SJSA1 (cell line): ENCODE data around the gene RYR2. TPM values are rescaled to one million over a fixed set of nuclear protein-coding genes. Genes with fewer than 3 reads are reported as not detected.

ENCODE experiments used
- DNase-seq, 2 experiments: peaks; one replicate each; pipeline ENCODE4 v3.0.0-alpha.2; 2015 to 2020; ENCODE audit warnings: low spot score in 2 of 2, low read depth in 1 of 2
- H3K27ac ChIP-seq: fragments of 250-450 bp; sonication (Bioruptor Pico); 2 replicates; pipeline ENCODE4 v1.5.1; 2020; ENCODE audit warnings: mild to moderate bottlenecking, moderate library complexity
- H3K27me3 ChIP-seq: fragments of 250-450 bp; sonication (Bioruptor Pico); replicated peaks from 2 replicates; pipeline ENCODE4 v1.5.1; 2020; ENCODE audit warnings: mild to moderate bottlenecking, moderate library complexity
- H3K36me3 ChIP-seq: fragments of 250-450 bp; sonication (Bioruptor Pico); 2 replicates; pipeline ENCODE4 v1.5.1; 2020; ENCODE audit warnings: mild to moderate bottlenecking
- H3K4me1 ChIP-seq: fragments of 250-450 bp; sonication (Bioruptor Pico); replicated peaks from 2 replicates; pipeline ENCODE4 v1.6.1; 2021; ENCODE audit warnings: mild to moderate bottlenecking
- H3K4me3 ChIP-seq: fragments of 250-450 bp; sonication (Bioruptor Pico); 2 replicates; pipeline ENCODE4 v1.5.1; 2020; ENCODE audit warnings: mild to moderate bottlenecking
- H3K9me3 ChIP-seq: fragments of 250-450 bp; sonication (Bioruptor Pico); replicated peaks from 2 replicates; pipeline ENCODE4 v1.5.1; 2020; ENCODE audit warnings: mild to moderate bottlenecking
- total RNA-seq: library from RNA; depleted of rRNA; stranded (reverse); fragments of >200 nt; shearing (Covaris generic); gene quantifications from 2 replicates; pipeline ENCODE4 v1.2.3, GENCODE V29; 2014

Gene RYR2
- total RNA-seq, 1 experiment from 2014 or later, result not detected

DNA sequence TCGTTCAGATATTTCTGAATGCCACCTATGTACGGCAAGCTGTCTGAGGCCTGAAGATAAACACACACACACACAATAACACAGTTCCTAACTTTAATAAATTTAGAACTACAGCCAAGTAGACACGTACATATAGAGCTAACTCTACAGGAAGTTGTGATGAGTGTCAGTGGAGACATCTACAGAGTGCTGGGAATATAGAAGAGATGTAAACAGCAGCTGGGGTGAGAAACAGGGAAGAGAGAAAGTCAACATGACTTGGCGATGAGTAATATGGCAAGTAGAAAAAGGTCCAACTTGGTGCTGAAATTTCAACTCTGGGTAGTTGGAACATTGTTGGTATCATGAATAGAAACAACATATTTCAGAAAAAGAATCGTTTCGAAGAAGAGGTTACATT lies 642.3 kb downstream of the RYR2 start:
- Histone ChIP-seq H3K9me3 (no peaks in the 10 kb centered on the region), H3K4me3 (no peak overlapping the region), H3K36me3 (no peaks in the 10 kb centered on the region), H3K4me1 (peaks cover 19% of the 10 kb centered on the region), H3K27ac (no peak overlapping the region; the same call in 1 of the 2 replicates), H3K27me3 (no peaks in the 10 kb centered on the region)
- peak in 1 of 2 experiments; percentile 34 for DNase-seq

DNA sequence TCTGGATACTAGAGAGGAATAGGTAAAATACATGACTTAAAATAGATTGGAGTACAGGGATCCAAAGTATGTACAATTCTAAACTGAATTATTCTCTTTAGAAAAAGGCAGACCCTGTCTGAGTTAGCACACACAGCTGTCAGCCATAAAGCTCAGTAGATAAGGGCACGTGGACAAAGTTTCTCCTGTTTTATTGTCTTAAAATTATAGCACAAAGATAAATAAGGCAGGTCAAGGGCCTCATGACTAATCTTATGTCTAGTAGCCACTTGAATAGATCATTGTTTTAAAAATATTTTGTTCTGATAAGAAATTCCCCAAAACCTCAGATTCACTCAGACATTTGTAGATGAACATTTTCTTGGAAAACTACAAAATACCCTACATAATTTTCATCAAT lies 643.6 kb downstream of the RYR2 start:
- no peaks in the 10 kb centered on the region for H3K27me3 ChIP-seq
- no peaks in the 10 kb centered on the region for H3K36me3 ChIP-seq
- H3K9me3 ChIP-seq, result no peaks in the 10 kb centered on the region
- H3K4me1 ChIP-seq, result peaks cover 19% of the 10 kb centered on the region
- H3K4me3 ChIP-seq, result no peak overlapping the region
- no peak overlapping the region for H3K27ac ChIP-seq
- peak in 1 of 2 experiments; percentile 14 for DNase-seq

DNA sequence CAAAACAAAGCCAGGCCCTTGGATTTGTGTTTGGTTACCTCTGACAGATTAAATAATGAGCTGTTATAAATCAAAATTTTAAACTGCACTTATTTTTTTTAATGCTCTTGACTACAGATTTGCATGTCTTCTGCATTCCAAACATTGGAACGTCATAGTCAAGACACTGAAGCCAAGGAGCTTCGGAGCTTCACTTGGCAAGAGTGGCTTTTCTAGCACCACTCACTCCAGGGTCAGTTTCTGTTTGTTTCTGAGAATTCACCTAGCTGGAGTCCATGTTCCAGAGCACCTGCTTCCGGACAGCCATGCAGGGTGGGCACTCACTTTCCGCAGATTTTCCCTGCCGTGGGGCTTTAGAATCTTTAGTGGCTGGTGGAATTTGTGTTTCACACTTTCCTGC lies 645.8 kb downstream of the RYR2 start:
- Histone ChIP-seq H3K4me1 (peaks cover 19% of the 10 kb centered on the region), H3K4me3 (no peak overlapping the region), H3K36me3 (no peaks in the 10 kb centered on the region), H3K9me3 (no peaks in the 10 kb centered on the region; the same call in 1 of the 2 replicates), H3K27ac (no peak overlapping the region), H3K27me3 (no peaks in the 10 kb centered on the region)
- DNase-seq, result no peak

DNA sequence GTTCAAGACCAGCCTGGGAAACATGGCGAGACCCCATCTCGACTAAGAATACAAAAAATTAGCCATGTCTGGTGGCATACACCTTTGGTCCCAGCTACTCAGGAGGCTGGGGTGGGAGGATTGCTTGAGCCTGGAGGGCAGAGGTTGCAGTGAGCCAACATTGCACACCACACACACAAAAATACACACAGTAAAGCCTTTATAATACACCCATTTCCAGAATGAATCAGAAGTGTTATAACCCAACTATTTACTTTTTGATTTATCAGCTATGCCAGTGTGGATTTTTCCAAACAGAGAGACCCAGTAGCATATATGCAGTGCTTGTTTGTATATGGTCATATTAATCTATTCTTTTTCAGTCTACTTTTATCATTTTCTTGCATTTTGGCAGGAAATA lies 648.7 kb downstream of the RYR2 start:
- no peaks in the 10 kb centered on the region for H3K27me3 ChIP-seq
- no peaks in the 10 kb centered on the region; the same call in 1 of the 2 replicates for H3K9me3 ChIP-seq
- H3K4me1 ChIP-seq, result peaks cover 4% of the 10 kb centered on the region
- DNase-seq, result no peak
- no peaks in the 10 kb centered on the region for H3K36me3 ChIP-seq
- H3K4me3 ChIP-seq, result no peak overlapping the region
- H3K27ac ChIP-seq, result no peak overlapping the region

DNA sequence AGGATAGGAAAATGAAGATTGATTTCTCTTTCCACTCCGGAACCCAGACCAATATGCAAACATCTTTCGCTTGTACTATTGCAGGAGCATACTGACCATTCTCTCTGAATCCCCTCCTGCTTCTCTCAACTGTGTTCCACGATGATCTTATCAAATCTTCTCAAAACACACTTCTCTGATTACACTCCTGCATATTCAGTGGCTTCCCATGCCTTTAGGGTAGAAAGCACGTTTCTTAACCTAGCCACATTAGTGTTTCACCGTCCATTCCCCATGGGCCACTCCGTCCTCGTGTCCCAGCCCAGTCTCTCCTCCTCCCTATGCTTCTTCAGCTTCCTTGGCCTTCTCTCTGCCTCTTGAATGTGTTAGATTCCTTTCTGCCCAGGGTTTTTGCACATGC lies 650.3 kb downstream of the RYR2 start:
- H3K4me3 ChIP-seq, result no peak overlapping the region
- no peak for DNase-seq
- H3K9me3 ChIP-seq, result no peaks in the 10 kb centered on the region; the same call in 1 of the 2 replicates

DNA sequence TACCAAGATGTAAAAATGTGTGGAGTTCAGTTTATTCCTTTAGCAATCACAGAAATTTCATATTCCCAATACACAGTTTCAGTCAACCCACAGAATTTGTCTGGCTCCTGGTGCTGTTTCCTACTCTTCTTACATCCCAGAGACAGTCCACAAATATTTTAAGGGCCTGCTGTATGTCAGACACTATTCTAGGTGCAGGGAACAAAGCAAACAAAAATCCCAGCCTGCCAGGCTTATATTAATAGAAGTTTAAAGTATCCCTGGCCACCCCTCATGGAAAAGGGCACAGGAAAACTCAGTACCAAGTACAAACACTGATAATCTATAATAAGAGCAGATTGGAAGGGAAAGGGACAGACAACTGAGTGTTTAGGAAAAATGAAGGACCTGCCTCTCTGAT lies 653.9 kb downstream of the RYR2 start:
- no peak for DNase-seq
- Histone ChIP-seq H3K4me1 (no peaks in the 10 kb centered on the region), H3K4me3 (no peak overlapping the region), H3K27ac (no peak overlapping the region), H3K36me3 (no peaks in the 10 kb centered on the region), H3K9me3 (no peaks in the 10 kb centered on the region; the same call in 1 of the 2 replicates), H3K27me3 (no peaks in the 10 kb centered on the region)

More for the DNA sequence above, 650.3 kb downstream of the RYR2 start:
- no peaks in the 10 kb centered on the region for H3K27me3 ChIP-seq
- H3K36me3 ChIP-seq, result no peaks in the 10 kb centered on the region
- no peaks in the 10 kb centered on the region for H3K4me1 ChIP-seq
- no peak overlapping the region for H3K27ac ChIP-seq

DNA sequence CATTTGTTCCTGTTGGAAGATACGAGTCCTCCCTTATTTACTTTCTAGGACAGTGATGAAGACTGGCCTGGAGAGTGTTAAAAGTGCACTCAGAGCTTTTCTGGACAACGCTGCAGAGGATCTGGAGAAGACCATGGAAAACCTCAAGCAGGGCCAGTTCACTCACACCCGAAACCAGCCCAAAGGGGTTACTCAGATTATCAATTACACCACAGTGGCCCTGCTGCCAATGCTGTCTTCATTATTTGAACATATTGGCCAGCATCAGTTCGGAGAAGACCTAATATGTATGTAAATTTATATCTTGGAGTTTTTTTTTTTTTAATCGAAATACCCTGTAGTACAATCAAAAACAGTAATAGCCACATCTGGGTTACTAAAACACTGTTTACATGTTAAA lies 658.2 kb downstream of the RYR2 start:
- no peaks in the 10 kb centered on the region for H3K9me3 ChIP-seq
- no peak for DNase-seq
- H3K4me1 ChIP-seq, result no peaks in the 10 kb centered on the region
- no peaks in the 10 kb centered on the region for H3K27me3 ChIP-seq
- H3K27ac ChIP-seq, result no peak overlapping the region
- H3K4me3 ChIP-seq, result no peak overlapping the region
- no peaks in the 10 kb centered on the region for H3K36me3 ChIP-seq

DNA sequence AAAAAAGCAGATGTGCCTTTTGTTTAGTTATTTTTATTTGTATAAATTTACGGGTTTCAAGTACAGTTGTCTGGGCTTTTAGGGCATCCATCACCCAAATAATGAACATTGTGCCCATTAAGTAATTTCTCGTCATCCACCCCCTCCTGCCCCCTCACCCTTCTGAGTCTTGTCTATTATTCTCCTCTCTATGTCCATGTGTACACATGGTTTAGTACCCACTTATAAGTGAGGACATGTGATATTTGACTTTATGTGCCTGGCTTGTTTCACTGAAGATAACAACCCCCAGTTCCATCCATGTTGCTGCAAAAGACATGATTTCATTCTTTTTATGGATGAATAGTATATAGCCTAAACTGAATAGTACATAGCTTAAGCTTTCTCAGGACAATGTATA lies 659.5 kb downstream of the RYR2 start:
- no peaks in the 10 kb centered on the region for H3K4me1 ChIP-seq
- no peaks in the 10 kb centered on the region for H3K36me3 ChIP-seq
- H3K27ac ChIP-seq, result no peak overlapping the region
- DNase-seq, result no peak
- no peak overlapping the region for H3K4me3 ChIP-seq
- H3K9me3 ChIP-seq, result no peaks in the 10 kb centered on the region
- H3K27me3 ChIP-seq, result no peaks in the 10 kb centered on the region

DNA sequence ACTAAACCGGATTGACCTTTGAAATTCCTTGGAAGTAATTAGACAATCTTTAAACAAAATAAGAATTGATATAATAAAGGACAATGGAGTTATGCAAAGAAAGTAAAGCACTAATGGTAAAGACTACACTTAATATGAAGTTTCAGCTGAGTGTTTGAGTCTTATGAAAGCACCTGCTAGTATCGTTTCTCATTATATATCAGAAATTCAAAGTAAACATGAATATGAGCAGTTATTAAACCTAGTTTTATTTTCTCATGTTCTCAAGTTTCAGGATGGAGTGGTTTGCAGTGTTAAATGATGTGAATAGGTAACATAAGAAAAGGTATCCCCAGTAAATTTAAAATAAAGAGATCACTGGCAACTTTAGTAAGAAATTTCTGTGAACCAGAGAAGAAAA lies 660.2 kb downstream of the RYR2 start:
- H3K9me3 ChIP-seq, result no peaks in the 10 kb centered on the region
- no peak overlapping the region for H3K4me3 ChIP-seq
- H3K36me3 ChIP-seq, result no peaks in the 10 kb centered on the region
- H3K27me3 ChIP-seq, result no peaks in the 10 kb centered on the region
- H3K27ac ChIP-seq, result no peak overlapping the region
- DNase-seq, result no peak
- H3K4me1 ChIP-seq, result no peaks in the 10 kb centered on the region

DNA sequence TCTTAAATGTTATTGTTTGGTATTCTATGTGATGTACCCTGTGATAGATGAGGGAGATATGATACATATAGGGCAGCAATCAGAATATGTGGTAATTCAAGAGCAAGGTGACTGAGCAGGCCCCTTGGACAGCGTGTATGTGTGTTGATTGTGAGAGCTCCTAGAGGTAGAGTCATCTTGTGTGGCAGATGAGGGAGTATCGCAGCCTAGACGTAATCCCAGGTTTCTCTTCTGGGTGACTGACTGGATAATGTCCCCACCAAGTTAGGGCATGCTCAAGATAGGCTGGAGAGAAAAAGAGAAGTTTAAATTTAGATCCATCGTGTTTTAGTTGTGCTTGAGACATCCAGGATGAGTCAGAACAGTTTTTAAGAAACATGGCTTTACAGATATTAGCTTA lies 663.5 kb downstream of the RYR2 start:
- no peak overlapping the region for H3K27ac ChIP-seq
- no peak for DNase-seq
- H3K4me1 ChIP-seq, result no peaks in the 10 kb centered on the region
- H3K4me3 ChIP-seq, result no peak overlapping the region
- no peaks in the 10 kb centered on the region for H3K27me3 ChIP-seq
- H3K9me3 ChIP-seq, result no peaks in the 10 kb centered on the region
- no peaks in the 10 kb centered on the region for H3K36me3 ChIP-seq

DNA sequence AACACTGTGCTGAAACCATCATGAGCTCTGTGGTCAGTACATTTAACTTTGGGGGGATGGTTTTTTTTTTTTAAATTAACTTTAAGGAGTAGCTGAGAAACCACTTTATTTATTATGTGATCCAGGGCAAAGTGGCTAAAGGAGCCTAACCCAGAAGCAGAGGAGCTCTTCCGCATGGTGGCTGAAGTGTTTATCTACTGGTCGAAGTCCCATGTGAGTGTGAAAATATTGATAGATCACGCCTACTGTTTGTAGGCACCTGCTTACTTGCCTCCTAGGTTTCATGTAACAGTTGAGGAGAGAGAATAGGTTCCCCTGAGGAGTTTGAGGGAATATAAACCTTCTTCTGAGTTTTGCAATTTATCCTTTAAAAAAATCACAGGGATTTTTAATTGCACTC lies 667.4 kb downstream of the RYR2 start:
- H3K36me3 ChIP-seq, result no peaks in the 10 kb centered on the region
- H3K4me3 ChIP-seq, result no peak overlapping the region
- no peak for DNase-seq
- H3K4me1 ChIP-seq, result no peaks in the 10 kb centered on the region
- no peaks in the 10 kb centered on the region for H3K27me3 ChIP-seq
- no peak overlapping the region for H3K27ac ChIP-seq
- no peaks in the 10 kb centered on the region for H3K9me3 ChIP-seq

DNA sequence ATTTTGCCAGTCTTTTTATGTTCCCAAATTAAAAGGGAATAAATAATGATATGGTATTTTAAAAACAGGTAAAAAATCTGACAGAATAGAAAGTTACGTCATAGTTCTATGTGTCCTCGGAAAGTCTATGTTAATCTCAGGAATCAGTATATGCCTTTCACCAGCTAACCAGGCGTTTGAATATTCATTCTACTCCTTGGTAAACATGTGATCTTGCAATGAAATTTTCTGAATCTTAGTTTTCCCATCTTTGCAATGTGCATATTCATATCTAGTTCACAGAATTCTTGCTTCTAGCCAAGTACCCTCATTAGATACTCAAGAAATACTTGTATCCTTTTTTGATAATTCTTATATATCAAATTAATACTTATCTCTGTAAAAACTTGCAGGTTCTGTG lies 669.3 kb downstream of the RYR2 start:
- Histone ChIP-seq H3K4me1 (no peaks in the 10 kb centered on the region), H3K27ac (no peak overlapping the region), H3K36me3 (no peaks in the 10 kb centered on the region), H3K4me3 (no peak overlapping the region), H3K9me3 (no peaks in the 10 kb centered on the region), H3K27me3 (no peaks in the 10 kb centered on the region)
- no peak for DNase-seq

DNA sequence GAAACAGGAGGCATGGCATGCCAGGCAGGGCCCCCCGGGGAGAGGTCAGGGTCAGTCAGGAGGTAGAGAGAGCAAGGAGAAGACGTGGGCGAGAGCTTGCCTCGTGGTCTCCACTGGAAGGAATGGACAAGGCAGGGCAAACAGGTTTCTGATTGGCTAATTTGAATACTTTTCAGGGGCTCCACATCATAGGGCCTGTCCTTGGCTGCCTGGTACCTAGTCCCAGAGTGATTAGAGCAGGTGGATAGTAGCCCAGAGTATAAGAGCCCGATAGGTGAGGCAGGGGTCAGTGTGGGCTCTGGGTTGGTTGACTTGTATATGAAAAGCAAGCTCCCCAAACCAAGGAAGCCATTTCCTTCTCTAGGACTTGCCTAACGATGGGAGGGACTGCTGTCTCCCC lies 670.1 kb downstream of the RYR2 start:
- DNase-seq, result no peak
- Histone ChIP-seq H3K4me3 (no peak overlapping the region), H3K36me3 (no peaks in the 10 kb centered on the region), H3K27me3 (no peaks in the 10 kb centered on the region), H3K9me3 (no peaks in the 10 kb centered on the region), H3K27ac (no peak overlapping the region), H3K4me1 (no peaks in the 10 kb centered on the region)

DNA sequence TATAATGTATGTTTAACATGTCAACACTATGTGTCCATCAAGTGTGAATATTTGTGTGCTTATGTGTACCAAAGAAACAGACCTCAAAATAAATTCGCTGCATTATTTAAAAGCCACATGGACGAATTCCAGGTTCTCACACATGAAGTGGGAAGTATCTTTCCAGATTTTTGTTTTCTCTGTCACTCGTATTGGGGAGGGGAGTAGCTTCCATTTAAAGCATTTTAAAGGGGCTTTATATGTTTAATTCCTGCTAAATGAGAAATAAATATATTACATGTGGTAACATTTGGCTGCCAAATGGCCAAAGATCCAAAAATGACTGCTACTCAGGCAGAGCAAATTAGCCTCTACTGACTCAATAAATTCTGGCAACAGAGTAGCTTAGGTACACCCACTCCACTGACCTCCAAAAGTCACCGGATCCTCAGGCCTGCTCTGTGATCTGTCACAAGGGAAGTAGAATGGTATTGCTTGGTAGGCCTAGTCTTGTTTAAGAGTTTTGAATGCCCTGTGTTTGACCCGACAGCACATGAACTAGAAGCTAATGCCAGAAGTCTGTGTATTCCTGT lies 670.7 kb downstream of the RYR2 start:
- H3K4me1 ChIP-seq, result no peaks in the 10 kb centered on the region
- no peak overlapping the region for H3K4me3 ChIP-seq
- no peak for DNase-seq
- no peaks in the 10 kb centered on the region for H3K9me3 ChIP-seq
- no peaks in the 10 kb centered on the region for H3K27me3 ChIP-seq
- no peak overlapping the region for H3K27ac ChIP-seq
- no peaks in the 10 kb centered on the region for H3K36me3 ChIP-seq

DNA sequence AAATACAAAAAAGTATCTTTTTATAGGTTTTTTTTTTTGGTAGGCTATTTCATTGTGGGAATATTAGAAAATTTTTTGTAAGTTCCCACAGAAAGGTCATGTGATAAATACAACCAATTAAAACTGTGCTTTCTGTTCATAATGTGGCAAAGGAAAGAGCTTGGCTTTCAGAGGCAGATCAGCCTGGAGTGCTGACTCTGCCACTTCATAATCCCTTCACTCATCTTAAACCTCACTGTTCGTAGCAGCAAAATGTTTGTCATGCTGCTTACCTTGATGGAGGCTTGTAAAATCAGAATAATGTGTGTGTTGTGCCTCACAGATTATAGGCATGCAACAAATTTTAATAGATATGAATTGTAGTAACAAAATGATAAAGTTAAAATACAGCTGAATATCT lies 671.9 kb downstream of the RYR2 start:
- Histone ChIP-seq H3K27ac (no peak overlapping the region), H3K9me3 (no peaks in the 10 kb centered on the region), H3K4me1 (no peaks in the 10 kb centered on the region), H3K36me3 (no peaks in the 10 kb centered on the region), H3K27me3 (no peaks in the 10 kb centered on the region), H3K4me3 (no peak overlapping the region)
- no peak for DNase-seq
